Mesodermal cell (in vitro differentiated cells): Measurements from ENCODE around the gene TNN.
"Not testable (repeated sequence)": the region's sequence is repeated elsewhere in the genome, so short reads cannot be mapped to it uniquely, and the experiment has no call there.

ENCODE experiments used
- H3K27ac ChIP-seq: 2 replicates; pipeline ENCODE4 v1.7.0; 2013; ENCODE audit warnings: mild to moderate bottlenecking, low read depth, low read length, moderate library complexity; ENCODE audit not compliant: severe bottlenecking
- H3K36me3 ChIP-seq: 2 replicates; pipeline ENCODE4 v1.7.1; 2013; ENCODE audit warnings: mild to moderate bottlenecking, low read length, moderate library complexity; ENCODE audit not compliant: control insufficient read depth, insufficient read depth
- H3K4me1 ChIP-seq: one replicate; pipeline ENCODE4 v1.7.1; 2013; ENCODE audit warnings: mild to moderate bottlenecking, low read length; ENCODE audit not compliant: insufficient read depth, control insufficient read depth, poor library complexity, severe bottlenecking
- H3K4me3 ChIP-seq: 2 replicates; pipeline ENCODE4 v1.7.0; 2013; ENCODE audit warnings: low read length, control low read depth, mild to moderate bottlenecking; ENCODE audit not compliant: insufficient read depth, poor library complexity, severe bottlenecking; ENCODE audit errors: extremely low read depth
- H3K9me3 ChIP-seq: 2 replicates; pipeline ENCODE4 v1.7.1; 2013; ENCODE audit warnings: mild to moderate bottlenecking, low read length, moderate library complexity; ENCODE audit not compliant: control insufficient read depth
- WGBS, 2 experiments: methylation state at CpG; one replicate each; pipeline ENCODE4 v1.1.5; 2013; ENCODE audit warnings: missing lambda C conversion rate in 2 of 2; ENCODE audit not compliant: insufficient coverage in 2 of 2; 5-methylcytosine and 5-hydroxymethylcytosine counted together

TNN gene

GRCh38 chr1:175037416-175037815 lies 30.2 kb upstream of the TNN start:
- H3K36me3 ChIP-seq = no peaks in the 10 kb centered on the region
- WGBS, 2 experiments = 80 to 90% methylated on average over 1 to 2 of the region's 7 CpGs

GRCh38 chr1:175040324-175040879 lies 27.2 kb upstream of the TNN start:
- H3K36me3 ChIP-seq = no peaks in the 10 kb centered on the region
- H3K27ac ChIP-seq = no peak overlapping the region
- H3K4me1 ChIP-seq = peaks cover 2% of the 10 kb centered on the region
- 81 to 91% methylated on average over 2 to 4 of the region's 4 CpGs for WGBS, 2 experiments
- no peaks in the 10 kb centered on the region for H3K9me3 ChIP-seq
- H3K4me3 ChIP-seq = no peak overlapping the region

More at GRCh38 chr1:175037416-175037815, 30.2 kb upstream of the TNN start:
- H3K9me3 ChIP-seq = no peaks in the 10 kb centered on the region
- no peak overlapping the region for H3K4me3 ChIP-seq
- H3K4me1 ChIP-seq = no peaks in the 10 kb centered on the region
- H3K27ac ChIP-seq = no peak overlapping the region

- Histone ChIP-seq H3K36me3 (no peaks in the 10 kb centered on the region), H3K4me1 (peaks cover 2% of the 10 kb centered on the region), H3K27ac (no peak overlapping the region), H3K9me3 (no peaks in the 10 kb centered on the region), H3K4me3 (no peak overlapping the region)
- WGBS, 2 experiments = 100% methylated on average over 2 of the region's 3 CpGs; no CpG with 5 or more reads in 1 of the 2 experiments
Observed at GRCh38 chr1:175042650-175043049, 25.0 kb upstream of the TNN start.

GRCh38 chr1:175043824-175044223 lies 23.8 kb upstream of the TNN start:
- Histone ChIP-seq H3K27ac (peak overlapping the region; percentile 69), H3K9me3 (no peaks in the 10 kb centered on the region), H3K36me3 (no peaks in the 10 kb centered on the region), H3K4me3 (no peak overlapping the region), H3K4me1 (peaks cover 2% of the 10 kb centered on the region)
- 76 to 81% methylated on average over 16 to 19 of the region's 19 CpGs for WGBS, 2 experiments

- not testable (repeated sequence) for H3K36me3 ChIP-seq, H3K9me3 ChIP-seq, H3K4me3 ChIP-seq, H3K4me1 ChIP-seq, H3K27ac ChIP-seq
- WGBS, 2 experiments = 91 to 97% methylated on average over 17 to 18 of the region's 18 CpGs
Observed at GRCh38 chr1:175044591-175044990, 23.0 kb upstream of the TNN start.

GRCh38 chr1:175045097-175045496 lies 22.5 kb upstream of the TNN start:
- no peak overlapping the region for H3K4me3 ChIP-seq

GRCh38 chr1:175045519-175045918 lies 22.1 kb upstream of the TNN start:
- peaks cover 2% of the 10 kb centered on the region for H3K4me1 ChIP-seq
- no peaks in the 10 kb centered on the region for H3K36me3 ChIP-seq
- 96 to 98% methylated on average over 11 to 22 of the region's 32 CpGs for WGBS, 2 experiments
- H3K27ac ChIP-seq = no peak overlapping the region
- H3K9me3 ChIP-seq = no peaks in the 10 kb centered on the region
- H3K4me3 ChIP-seq = no peak overlapping the region

More at GRCh38 chr1:175045097-175045496, 22.5 kb upstream of the TNN start:
- no peak overlapping the region for H3K27ac ChIP-seq
- H3K4me1 ChIP-seq = peaks cover 2% of the 10 kb centered on the region
- no peaks in the 10 kb centered on the region for H3K9me3 ChIP-seq
- WGBS, 2 experiments = 91 to 93% methylated on average over 10 to 13 of the region's 19 CpGs
- no peaks in the 10 kb centered on the region for H3K36me3 ChIP-seq

- Histone ChIP-seq H3K9me3 (no peaks in the 10 kb centered on the region), H3K36me3 (no peaks in the 10 kb centered on the region), H3K4me1 (no peaks in the 10 kb centered on the region), H3K27ac (no peak overlapping the region), H3K4me3 (no peak overlapping the region)
- WGBS, 2 experiments = 92 to 93% methylated on average over 1 to 2 of the region's 2 CpGs
Observed at GRCh38 chr1:175050992-175051391, 16.6 kb upstream of the TNN start.

GRCh38 chr1:175054736-175055135 lies 12.9 kb upstream of the TNN start:
- H3K4me3 ChIP-seq = no peak overlapping the region
- WGBS, 2 experiments = 94 to 100% methylated on average over 2 to 3 of the region's 3 CpGs
- H3K36me3 ChIP-seq = no peaks in the 10 kb centered on the region
- no peak overlapping the region for H3K27ac ChIP-seq
- no peaks in the 10 kb centered on the region for H3K4me1 ChIP-seq
- no peaks in the 10 kb centered on the region for H3K9me3 ChIP-seq

GRCh38 chr1:175062339-175062738 lies 5.3 kb upstream of the TNN start:
- Histone ChIP-seq H3K4me3 (no peak overlapping the region), H3K27ac (no peak overlapping the region)
- WGBS, 2 experiments = no CpG with 5 or more reads among the region's 1 CpG

GRCh38 chr1:175062858-175063257 lies 4.8 kb upstream of the TNN start:
- no peaks in the 10 kb centered on the region for H3K4me1 ChIP-seq
- H3K36me3 ChIP-seq = no peaks in the 10 kb centered on the region
- H3K9me3 ChIP-seq = no peaks in the 10 kb centered on the region
- H3K27ac ChIP-seq = no peak overlapping the region
- no peak overlapping the region for H3K4me3 ChIP-seq
- WGBS, 2 experiments = 93 to 100% methylated on average over 1 to 2 of the region's 2 CpGs

More at GRCh38 chr1:175062339-175062738, 5.3 kb upstream of the TNN start:
- H3K36me3 ChIP-seq = no peaks in the 10 kb centered on the region
- no peaks in the 10 kb centered on the region for H3K9me3 ChIP-seq
- H3K4me1 ChIP-seq = no peaks in the 10 kb centered on the region
